Vagina (tissue), 2 donors: Measurements from ENCODE around the gene ZNF737. TPM values are rescaled to one million over a fixed set of nuclear protein-coding genes. Genes with fewer than 3 reads are reported as not detected.
A peak's percentile ranks its signal among the peaks of the same experiment; 100 is the strongest.
"Not testable (repeated sequence)": the region's sequence is repeated elsewhere in the genome, so short reads cannot be mapped to it uniquely, and the experiment has no call there.

Source experiments
- DNase-seq, 2 donors: peaks; one replicate each; pipeline ENCODE4 v3.0.0-alpha.2; 2017; ENCODE audit errors: extremely low spot score in 2 of 2
- H3K27ac ChIP-seq: fragments of 200-600 bp; sonication (generic); one replicate; pipeline ENCODE4 v1.5.1; 2019
- H3K27me3 ChIP-seq: fragments of 200-600 bp; sonication (generic); one replicate; pipeline ENCODE4 v1.5.1; 2019
- H3K36me3 ChIP-seq, 2 donors: fragments of 200-600 bp; sonication (generic); one replicate each; pipeline ENCODE4 v1.5.1; 2017 to 2019
- H3K4me1 ChIP-seq: fragments of 200-600 bp; sonication (generic); one replicate; pipeline ENCODE4 v1.5.1; 2019
- H3K4me3 ChIP-seq, 2 donors: fragments of 200-600 bp; sonication (generic); 1 replicate in 1 of 2; 2 replicates in 1 of 2; pipeline ENCODE4 v1.5.1; 2016 to 2019
- H3K9me3 ChIP-seq: fragments of 200-600 bp; sonication (generic); one replicate; pipeline ENCODE4 v1.5.1; 2019
- CTCF ChIP-seq, 3 experiments: fragments of 450-650 bp in 2 of 3; fragments of 200-600 bp in 1 of 3; sonication (generic) in 1 of 3; IDR thresholded peaks; one replicate each; pipeline ENCODE4 v1.5.1; 2017 to 2019; ENCODE audit warnings: antibody characterized with exemption in 3 of 3, mild to moderate bottlenecking in 2 of 3, moderate library complexity in 2 of 3
- POLR2A ChIP-seq, 2 donors: fragments of 450-650 bp; IDR thresholded peaks; one replicate each; pipeline ENCODE4 v1.6.1; 2017; ENCODE audit warnings: antibody characterized with exemption in 2 of 2, mild to moderate bottlenecking in 2 of 2, moderate library complexity in 2 of 2
- POLR2AphosphoS5 ChIP-seq, 2 donors: sonication (generic); formaldehyde crosslinking; IDR thresholded peaks; one replicate each; pipeline ENCODE4 v1.9.0; 2017; ENCODE audit warnings: antibody characterized with exemption in 2 of 2, mild to moderate bottlenecking in 2 of 2, low read depth in 1 of 2; ENCODE audit not compliant: insufficient read depth in 1 of 2
- intact Hi-C: fragments of 100-400 bp; cut with DNase I; formaldehyde crosslinking; loops from one replicate; pipeline ENCODE4 v1.15.1; 2023
- total RNA-seq: library from RNA; depleted of rRNA; stranded (reverse); fragments of >200 nt; gene quantifications from one replicate; pipeline ENCODE4 v1.2.3, GENCODE V29; 2016

The ZNF737 gene
- 10.6 TPM for total RNA-seq

- TF ChIP-seq POLR2AphosphoS5 (IDR thresholded peaks at IDR 0.05; ENCODE audit: insufficient read depth in 1 of 2, low read depth in 1 of 2) (peak; percentile 81 to 90), POLR2A (IDR thresholded peaks at IDR 0.05) (peak in 1 of 2 donors; percentile 40), CTCF (IDR thresholded peaks at IDR 0.05) (no peak)
- Histone ChIP-seq H3K9me3 (no peaks in the 10 kb centered on the region), H3K36me3 (peaks cover 0 to 17% of the 10 kb centered on the region in 2 donors), H3K4me3 (peak within 1 kb of the TSS; percentile 77 to 79), H3K4me1 (peaks cover 35% of the 10 kb centered on the region), H3K27me3 (no peaks in the 10 kb centered on the region), H3K27ac (peak within 1 kb of the TSS; percentile 93)
- intact Hi-C loops = no loop called here
- peak in 1 of 2 donors; percentile 94 for DNase-seq
These were observed at the start of gene ZNF737 for GRCh38 chr19:20565321-20566018. Gene ZNF737, minus strand, starts transcription at chr19:20565781. Its CDS starts 141 bp downstream, at chr19:20565640.

- H3K27me3 ChIP-seq, H3K4me3 ChIP-seq, H3K27ac ChIP-seq, DNase-seq, H3K9me3 ChIP-seq, intact Hi-C loops, H3K4me1 ChIP-seq, H3K36me3 ChIP-seq: not testable (repeated sequence)
These were observed 49.4 kb upstream of the ZNF737 start for GRCh38 chr19:20614971-20615370.

- DNase-seq = no peak
- TF ChIP-seq CTCF (IDR thresholded peaks at IDR 0.05) (no peak), POLR2AphosphoS5 (IDR thresholded peaks at IDR 0.05; ENCODE audit: insufficient read depth in 1 of 2, low read depth in 1 of 2) (no peak), POLR2A (IDR thresholded peaks at IDR 0.05) (no peak)
- H3K36me3 ChIP-seq = no peaks in the 10 kb centered on the region
- H3K9me3 ChIP-seq = no peaks in the 10 kb centered on the region
- no peak overlapping the region for H3K27ac ChIP-seq
- H3K4me1 ChIP-seq = no peaks in the 10 kb centered on the region
- H3K4me3 ChIP-seq = peak overlapping the region in 1 of 2 donors; percentile 9
- no peaks in the 10 kb centered on the region for H3K27me3 ChIP-seq
- intact Hi-C loops = no loop called here
These were observed 47.2 kb upstream of the ZNF737 start for GRCh38 chr19:20612711-20613316.

GRCh38 chr19:20611866-20612265 is 46.3 kb upstream of the ZNF737 start:
- intact Hi-C loops = no loop called here
- Histone ChIP-seq H3K9me3 (no peaks in the 10 kb centered on the region), H3K27ac (no peak overlapping the region), H3K36me3 (no peaks in the 10 kb centered on the region), H3K4me3 (peak overlapping the region in 1 of 2 donors; percentile 13), H3K27me3 (no peaks in the 10 kb centered on the region), H3K4me1 (no peaks in the 10 kb centered on the region)
- DNase-seq = no peak
- TF ChIP-seq POLR2A (IDR thresholded peaks at IDR 0.05) = no peak
- TF ChIP-seq POLR2AphosphoS5 (IDR thresholded peaks at IDR 0.05; ENCODE audit: insufficient read depth in 1 of 2, low read depth in 1 of 2) = no peak
- TF ChIP-seq CTCF (IDR thresholded peaks at IDR 0.05) = no peak

- intact Hi-C loops = no loop called here
- no peak for TF ChIP-seq POLR2AphosphoS5 (IDR thresholded peaks at IDR 0.05; ENCODE audit: insufficient read depth in 1 of 2, low read depth in 1 of 2)
- no peak for TF ChIP-seq POLR2A (IDR thresholded peaks at IDR 0.05)
- no peak for TF ChIP-seq CTCF (IDR thresholded peaks at IDR 0.05)
- no peaks in the 10 kb centered on the region for H3K9me3 ChIP-seq
- no peaks in the 10 kb centered on the region for H3K4me1 ChIP-seq
- no peaks in the 10 kb centered on the region for H3K36me3 ChIP-seq
- H3K4me3 ChIP-seq = no peak overlapping the region
- no peak overlapping the region for H3K27ac ChIP-seq
- H3K27me3 ChIP-seq = no peaks in the 10 kb centered on the region
- DNase-seq = no peak
These were observed 42.4 kb upstream of the ZNF737 start for GRCh38 chr19:20607943-20608342.
